IMR-90 (cell line): ENCODE results near the gene TBL3.

ENCODE experiments used
- BHLHE40 ChIP-seq: fragments of 150-350 bp; IDR thresholded peaks from 2 replicates; pipeline ENCODE4 v1.6.1; 2016; ENCODE audit warnings: mild to moderate bottlenecking, low read depth, low read length
- CTCF ChIP-seq: conservative IDR thresholded peaks from 2 replicates; pipeline ENCODE4 v1.5.1; 2012; ENCODE audit warnings: mild to moderate bottlenecking, low read depth, low read length, improper control_type of control experiment
- MAFK ChIP-seq: IDR thresholded peaks from 2 replicates; pipeline ENCODE4 v1.6.1; 2012; ENCODE audit warnings: low read depth, low read length, improper control_type of control experiment
- MXI1 ChIP-seq: IDR thresholded peaks from 2 replicates; pipeline ENCODE4 v1.6.1; 2012; ENCODE audit warnings: low read depth, mild to moderate bottlenecking, low read length, moderate library complexity, borderline replicate concordance
- POLR2A ChIP-seq: IDR thresholded peaks from 2 replicates; pipeline ENCODE4 v1.6.1; 2012; ENCODE audit warnings: mild to moderate bottlenecking, low read depth, low read length
- RAD21 ChIP-seq: IDR thresholded peaks from 2 replicates; pipeline ENCODE4 v1.6.1; 2012; ENCODE audit warnings: low read length, improper control_type of control experiment
- RCOR1 ChIP-seq: IDR thresholded peaks from 2 replicates; pipeline ENCODE4 v1.6.1; 2012; ENCODE audit warnings: mild to moderate bottlenecking, low read length, improper control_type of control experiment; ENCODE audit not compliant: insufficient replicate concordance
- SMC3 ChIP-seq: fragments of 150-350 bp; IDR thresholded peaks from 2 replicates; pipeline ENCODE4 v1.6.1; 2016; ENCODE audit warnings: low read depth, mild to moderate bottlenecking, antibody characterized with exemption, low read length, moderate library complexity

- no peak for TF ChIP-seq POLR2A
- TF ChIP-seq SMC3 = no peak
- no peak for TF ChIP-seq CTCF
- no peak for TF ChIP-seq BHLHE40
- TF ChIP-seq MAFK = no peak
- no peak for TF ChIP-seq RAD21
- no peak for TF ChIP-seq MXI1
- no peak for TF ChIP-seq RCOR1
These were observed 44.0 kb downstream of the TBL3 start for GRCh38 chr16:2015947-2016208.
